Spleen (tissue), 11 donors: Measurements from ENCODE around the gene TSHZ2. TPM values are rescaled to one million over a fixed set of nuclear protein-coding genes. Genes with fewer than 3 reads are reported as not detected.
"Not testable (repeated sequence)": the region's sequence is repeated elsewhere in the genome, so short reads cannot be mapped to it uniquely, and the experiment has no call there.

Experiments
- DNase-seq: peaks from one replicate; pipeline ENCODE4 v3.0.0-alpha.2; 2020
- H3K27ac ChIP-seq, 8 donors: fragments of 200-600 bp; sonication (generic) in 7 of 8; 1 replicate in 4 of 8; 2 replicates in 4 of 8; pipeline versions ENCODE4 v1.5.0 to v1.8.0; 2016 to 2021; ENCODE audit warnings: inconsistent platforms in 4 of 8, mild to moderate bottlenecking in 4 of 8, moderate library complexity in 1 of 8
- H3K27me3 ChIP-seq, 7 donors: fragments of 200-600 bp; sonication (generic) in 6 of 7; replicated peaks in 1 of 7; 1 replicate in 4 of 7; 2 replicates in 3 of 7; pipeline versions ENCODE4 v1.5.0 to v1.8.0; 2016 to 2021; ENCODE audit warnings: inconsistent platforms in 3 of 7, mild to moderate bottlenecking in 1 of 7
- H3K36me3 ChIP-seq, 6 donors: fragments of 200-600 bp; sonication (generic) in 5 of 6; 1 replicate in 4 of 6; 2 replicates in 2 of 6; pipeline versions ENCODE4 v1.5.0 to v1.8.0; 2016 to 2021; ENCODE audit warnings: inconsistent platforms in 2 of 6
- H3K4me1 ChIP-seq, 6 donors: fragments of 200-600 bp; sonication (generic) in 5 of 6; 1 replicate in 3 of 6; 2 replicates in 3 of 6; pipeline versions ENCODE4 v1.5.0 to v1.8.0; 2016 to 2021; ENCODE audit warnings: inconsistent platforms in 3 of 6
- H3K4me3 ChIP-seq, 8 donors: fragments of 200-600 bp; sonication (generic) in 7 of 8; 1 replicate in 4 of 8; 2 replicates in 4 of 8; pipeline versions ENCODE4 v1.5.0 to v1.8.0; 2016 to 2021; ENCODE audit warnings: inconsistent platforms in 4 of 8, mild to moderate bottlenecking in 4 of 8, moderate library complexity in 2 of 8
- H3K9me3 ChIP-seq, 8 donors: fragments of 200-600 bp; sonication (generic) in 7 of 8; 1 replicate in 4 of 8; 2 replicates in 4 of 8; pipeline versions ENCODE4 v1.5.0 to v1.8.0; 2016 to 2021; ENCODE audit warnings: inconsistent platforms in 4 of 8
- CTCF ChIP-seq, 11 experiments: fragments of 200-600 bp in 7 of 11; fragments of 450-650 bp in 4 of 11; sonication (generic) in 4 of 11; IDR thresholded peaks in 8 of 11; conservative IDR thresholded peaks in 3 of 11; 1 replicate in 7 of 11; 2 replicates in 4 of 11; pipeline versions ENCODE4 v1.4.0 to v1.8.0; 2016 to 2021; ENCODE audit warnings: antibody characterized with exemption in 11 of 11, inconsistent platforms in 4 of 11, mild to moderate bottlenecking in 1 of 11
- POLR2A ChIP-seq, 3 donors: fragments of 450-650 bp; IDR thresholded peaks; one replicate each; pipeline ENCODE4 v1.5.1; 2017; ENCODE audit warnings: antibody characterized with exemption in 3 of 3, mild to moderate bottlenecking in 1 of 3
- POLR2AphosphoS5 ChIP-seq, 3 donors: sonication (generic); formaldehyde crosslinking; IDR thresholded peaks; one replicate each; pipeline ENCODE4 v1.5.1; 2017; ENCODE audit warnings: antibody characterized with exemption in 3 of 3
- WGBS, 5 donors: extraction: QIAGEN DNeasy Blood & Tissue Kit in 3 of 5; methylation state at CpG; one replicate each; pipeline versions ENCODE4 v1.1.5 to v1.1.7; 2013 to 2018; 5-methylcytosine and 5-hydroxymethylcytosine counted together
- intact Hi-C: fragments of 100-400 bp; cut with DNase I; formaldehyde crosslinking; loops from one replicate; pipeline ENCODE4 v1.15.0; 2023; ENCODE audit warnings: low total_unique reads
- polyA plus RNA-seq, 3 donors: library from polyadenylated mRNA; stranded (reverse); fragments of 200-250 nt; gene quantifications; one replicate each; pipeline ENCODE4 v1.2.1, GENCODE V29; 2013
- total RNA-seq, 7 donors: library from RNA; depleted of rRNA in 3 of 7; stranded (reverse); fragments of >200 nt in 3 of 7; fragmentation: NEBNext Ultra II Directional in 4 of 7; extraction: Animal tissue kit (Norgen Biotek cat#: 25700) in 4 of 7; gene quantifications; one replicate each; pipeline versions ENCODE4 v1.1.0 to v1.2.1, GENCODE V29; 2016 to 2021
- donor health status: healthy with polysubstance abuse.
- donor health status: DM: no; HTN: no; CAD: no; lungs with moderate emphysema.
- donor health status: DM: no; HTN: no; CAD: no.
- donor health status: Bipolar disorder and iron deficiency.
- donor health status: healthy.
- donor health status: DM: no; HTN: no; CAD: no.
- donor health status: DM: yes; HTN: yes; CAD: no.

Gene TSHZ2
- total and polyA plus RNA-seq, 10 donors = 0.86 to 19.2 (median 15.7) TPM

DNA sequence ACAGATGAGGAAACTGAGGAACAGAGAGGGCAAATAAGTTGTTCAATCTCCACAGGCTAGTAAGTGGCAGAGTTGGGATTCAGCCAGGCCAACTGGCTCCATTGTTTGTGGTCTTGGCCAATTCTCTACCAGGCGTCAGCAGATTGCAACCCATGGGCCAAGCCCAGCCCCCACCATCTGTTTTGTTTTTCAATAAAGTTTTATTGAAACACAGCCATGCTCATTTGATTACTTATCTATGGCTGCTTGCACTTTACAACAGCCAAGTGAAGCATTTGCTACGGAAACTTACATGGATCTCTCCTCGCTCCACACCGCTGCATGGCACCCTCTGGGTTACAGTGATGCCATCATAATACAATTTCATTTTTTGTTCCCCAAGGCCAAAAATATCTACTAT lies 530.7 kb downstream of the TSHZ2 start:
- H3K4me1 ChIP-seq = no peaks in the 10 kb centered on the region
- no peaks in the 10 kb centered on the region for H3K9me3 ChIP-seq
- WGBS, 5 donors = 71 to 97% (median 85%) methylated on average over 4 of the region's 4 CpGs
- no peak overlapping the region for H3K4me3 ChIP-seq
- no peaks in the 10 kb centered on the region for H3K36me3 ChIP-seq
- H3K27me3 ChIP-seq = no peaks in the 10 kb centered on the region
- TF ChIP-seq POLR2AphosphoS5 (IDR thresholded peaks at IDR 0.05) = no peak
- intact Hi-C loops = no loop called here
- no peak for DNase-seq
- no peak overlapping the region for H3K27ac ChIP-seq

GRCh38 chr20:53503517-53503919 lies 531.4 kb downstream of the TSHZ2 start:
- H3K27ac ChIP-seq = no peak overlapping the region
- H3K9me3 ChIP-seq = no peaks in the 10 kb centered on the region
- 80 to 87% (median 81%) methylated on average over 7 of the region's 7 CpGs for WGBS, 5 donors
- no peak for DNase-seq
- no peak for TF ChIP-seq CTCF (IDR thresholded peaks at IDR 0.05 in 8 of 11, conservative IDR thresholded peaks at IDR 0.05 in 3 of 11)
- no peak for TF ChIP-seq POLR2A (IDR thresholded peaks at IDR 0.05)
- no peak for TF ChIP-seq POLR2AphosphoS5 (IDR thresholded peaks at IDR 0.05)
- intact Hi-C loops = no loop called here
- no peaks in the 10 kb centered on the region for H3K4me1 ChIP-seq
- H3K27me3 ChIP-seq = no peaks in the 10 kb centered on the region
- no peak overlapping the region for H3K4me3 ChIP-seq
- no peaks in the 10 kb centered on the region for H3K36me3 ChIP-seq

- 84 to 91% (median 86%) methylated on average over 9 to 18 of the region's 19 CpGs for WGBS, 5 donors
- intact Hi-C loops, DNase-seq: not testable (repeated sequence)
Observed at GRCh38 chr20:53504106-53504505, 531.9 kb downstream of the TSHZ2 start.

GRCh38 chr20:53510262-53510661 lies 538.1 kb downstream of the TSHZ2 start:
- H3K27ac ChIP-seq = no peak overlapping the region
- no peaks in the 10 kb centered on the region for H3K4me1 ChIP-seq
- DNase-seq = no peak
- H3K9me3 ChIP-seq = no peaks in the 10 kb centered on the region
- intact Hi-C loops = no loop called here
- no peaks in the 10 kb centered on the region for H3K36me3 ChIP-seq
- no peak for TF ChIP-seq POLR2A (IDR thresholded peaks at IDR 0.05)
- TF ChIP-seq CTCF (IDR thresholded peaks at IDR 0.05 in 8 of 11, conservative IDR thresholded peaks at IDR 0.05 in 3 of 11) = no peak
- no peak for TF ChIP-seq POLR2AphosphoS5 (IDR thresholded peaks at IDR 0.05)
- no peak overlapping the region for H3K4me3 ChIP-seq
- H3K27me3 ChIP-seq = no peaks in the 10 kb centered on the region
- WGBS, 5 donors = 66 to 86% (median 77%) methylated on average over 9 of the region's 9 CpGs

More at GRCh38 chr20:53504106-53504505, 531.9 kb downstream of the TSHZ2 start:
- H3K9me3 ChIP-seq, H3K4me3 ChIP-seq, H3K36me3 ChIP-seq, H3K27me3 ChIP-seq, H3K27ac ChIP-seq, H3K4me1 ChIP-seq: not testable (repeated sequence)

GRCh38 chr20:53510704-53511103 lies 538.5 kb downstream of the TSHZ2 start:
- TF ChIP-seq POLR2AphosphoS5 (IDR thresholded peaks at IDR 0.05) = no peak
- TF ChIP-seq CTCF (IDR thresholded peaks at IDR 0.05 in 8 of 11, conservative IDR thresholded peaks at IDR 0.05 in 3 of 11) = no peak
- no peak for TF ChIP-seq POLR2A (IDR thresholded peaks at IDR 0.05)
- intact Hi-C loops = no loop called here
- Histone ChIP-seq H3K27me3 (no peaks in the 10 kb centered on the region), H3K27ac (no peak overlapping the region), H3K9me3 (no peaks in the 10 kb centered on the region), H3K36me3 (no peaks in the 10 kb centered on the region), H3K4me3 (no peak overlapping the region), H3K4me1 (no peaks in the 10 kb centered on the region)
- DNase-seq = no peak
- 70 to 89% (median 87%) methylated on average over 3 to 8 of the region's 8 CpGs for WGBS, 5 donors
